HepG2 (cell line): ENCODE results near the gene MREG. TPM values are rescaled to one million over a fixed set of nuclear protein-coding genes. Genes with fewer than 3 reads are reported as not detected.

Experiments used
- ATAC-seq: fragments of 200-7000 bp; cut with Tn5 transposase; 3 replicates; pipeline ENCODE4 v1.9.1; 2020; ENCODE audit warnings: mild to moderate bottlenecking, moderate library complexity
- BruUV-seq: library from RNA; stranded (reverse); fragments of 400-500 nt; replicated peaks from 2 replicates; lab custom pipeline; 2021; lab: Mats Ljungman, UMichigan
- CTCF ChIA-PET: fragments of 300-600 bp; formaldehyde crosslinking; extraction: SDS; loops from one replicate; lab custom pipeline; 2021; ENCODE audit warnings: low total read pairs, inconsistent platforms, low intra/inter-chr PET ratio; lab: Yijun Ruan, JAX
- POLR2A ChIA-PET: fragments of 350-600 bp; sonication (Branson Sonifier 250); formaldehyde crosslinking; loops from one replicate; lab custom pipeline; 2020; ENCODE audit warnings: antibody characterized with exemption, inconsistent platforms; lab: Yijun Ruan, JAX
- DNase-seq: peaks from one replicate; pipeline ENCODE4 v3.0.0-alpha.2; 2015; ENCODE audit warnings: low spot score
- FAIRE-seq: peaks from 3 replicates; lab custom pipeline; 2011; peaks lifted over from hg19 to GRCh38; lab: Jason Lieb, UNC
- H2AFZ ChIP-seq: one replicate; pipeline ENCODE4 v1.6.1; 2011; ENCODE audit warnings: low read length, inconsistent platforms
- H3K27ac ChIP-seq: fragments of 300-600 bp; 3 replicates; pipeline ENCODE4 v1.8.0; 2011; ENCODE audit warnings: mixed run types, mild to moderate bottlenecking, mixed read lengths, low read length, inconsistent platforms; ENCODE audit not compliant: insufficient read depth; ENCODE audit errors: extremely low read length
- H3K27me3 ChIP-seq, 2 experiments: fragments of 200-600 bp in 1 of 2; 2 replicates in 1 of 2; 3 replicates in 1 of 2; pipeline versions ENCODE4 v1.6.0 to v1.8.0; 2011; ENCODE audit warnings: low read length in 2 of 2, mild to moderate bottlenecking in 2 of 2, moderate library complexity in 2 of 2, inconsistent platforms in 1 of 2; ENCODE audit not compliant: insufficient read depth in 2 of 2, control insufficient read depth in 1 of 2
- H3K36me3 ChIP-seq, 2 experiments: fragments of 200-600 bp in 1 of 2; replicated peaks in 1 of 2; 2 replicates in 1 of 2; 3 replicates in 1 of 2; pipeline versions ENCODE4 v1.5.1 to v1.8.0; 2011; ENCODE audit warnings: low read length in 2 of 2, inconsistent platforms in 1 of 2; ENCODE audit not compliant: insufficient read depth in 2 of 2, control insufficient read depth in 1 of 2
- H3K4me1 ChIP-seq: 2 replicates; pipeline ENCODE4 v1.5.1; 2012; ENCODE audit warnings: low read length, inconsistent platforms; ENCODE audit not compliant: insufficient read depth
- H3K4me2 ChIP-seq: 2 replicates; pipeline ENCODE4 v1.6.0; 2011; ENCODE audit warnings: low read depth, low read length, inconsistent platforms
- H3K4me3 ChIP-seq, 3 experiments: fragments of 200-600 bp in 1 of 3; sonication (generic), shearing (Covaris generic) in 1 of 3; replicated peaks in 1 of 3; 2 replicates each; pipeline ENCODE4 v1.5.1; 2011 to 2016; ENCODE audit warnings: low read length in 3 of 3, inconsistent platforms in 2 of 3, low read depth in 2 of 3, mild to moderate bottlenecking in 2 of 3, control low read depth in 1 of 3, mixed read lengths in 1 of 3; ENCODE audit not compliant: insufficient read depth in 1 of 3
- H3K79me2 ChIP-seq: one replicate; pipeline ENCODE4 v1.6.1; 2011; ENCODE audit warnings: low read length, inconsistent platforms; ENCODE audit not compliant: insufficient read depth
- H3K9ac ChIP-seq: 2 replicates; pipeline ENCODE4 v1.6.0; 2011; ENCODE audit warnings: mild to moderate bottlenecking, low read depth, low read length, inconsistent platforms; ENCODE audit not compliant: insufficient read depth
- H3K9me3 ChIP-seq: 2 replicates; pipeline ENCODE4 v1.5.1; 2012; ENCODE audit warnings: mild to moderate bottlenecking, low read length
- H4K20me1 ChIP-seq: 2 replicates; pipeline ENCODE4 v1.6.0; 2011; ENCODE audit warnings: inconsistent platforms, mild to moderate bottlenecking, low read length, moderate library complexity; ENCODE audit not compliant: insufficient read depth
- AGO2 ChIP-seq: fragments of 200-400 bp; formaldehyde crosslinking; optimal IDR thresholded peaks from 2 replicates; pipeline ENCODE3; 2017; ENCODE audit warnings: mild to moderate bottlenecking, low read depth, low read length, moderate library complexity
- AKAP8 ChIP-seq: sonication (generic); formaldehyde crosslinking; IDR thresholded peaks from 2 replicates; pipeline ENCODE4 v1.5.1; 2020; ENCODE audit warnings: mild to moderate bottlenecking, missing genetic modification reagents
- FOXO4 ChIP-seq: sonication (generic); formaldehyde crosslinking; conservative IDR thresholded peaks from 2 replicates; pipeline ENCODE4 v1.8.1; 2023; ENCODE audit warnings: missing genetic modification reagents
- GZF1 ChIP-seq: sonication (generic); formaldehyde crosslinking; IDR thresholded peaks from 2 replicates; pipeline ENCODE4 v1.5.1; 2020; ENCODE audit warnings: mild to moderate bottlenecking, missing genetic modification reagents
- JUND ChIP-seq: sonication (generic); formaldehyde crosslinking; IDR thresholded peaks from 2 replicates; pipeline ENCODE4 v1.8.0; 2022; ENCODE audit warnings: mild to moderate bottlenecking, missing genetic modification reagents
- MATR3 ChIP-seq: sonication (generic); formaldehyde crosslinking; IDR thresholded peaks from 2 replicates; pipeline ENCODE4 v1.4.0; 2020; ENCODE audit warnings: missing genetic modification reagents
- MED13 ChIP-seq: sonication (generic); formaldehyde crosslinking; IDR thresholded peaks from 2 replicates; pipeline ENCODE4 v1.5.0; 2020; ENCODE audit warnings: missing genetic modification reagents
- MLLT10 ChIP-seq: sonication (generic); formaldehyde crosslinking; IDR thresholded peaks from 2 replicates; pipeline ENCODE4 v1.4.0; 2020; ENCODE audit warnings: missing genetic modification reagents
- NR2C2 ChIP-seq: sonication (generic); formaldehyde crosslinking; IDR thresholded peaks from 2 replicates; pipeline ENCODE4 v1.4.0; 2020; ENCODE audit warnings: missing genetic modification reagents, mild to moderate bottlenecking, moderate library complexity, borderline replicate concordance
- ZBTB37 ChIP-seq: sonication (generic); formaldehyde crosslinking; IDR thresholded peaks from 2 replicates; pipeline ENCODE4 v1.4.0; 2020; ENCODE audit warnings: mild to moderate bottlenecking, missing genetic modification reagents
- ZNF572 ChIP-seq: sonication (generic); formaldehyde crosslinking; IDR thresholded peaks from 2 replicates; pipeline ENCODE4 v1.5.1; 2020; ENCODE audit warnings: mild to moderate bottlenecking, missing genetic modification reagents
- WGBS: methylation state at CpG from one replicate; pipeline ENCODE4 v1.1.6; 2017; ENCODE audit warnings: low lambda C conversion rate; 5-methylcytosine and 5-hydroxymethylcytosine counted together
- in situ Hi-C: cut with HindIII; loops from 2 replicates; pipeline ENCODE4 v1.10.0; 2017; ENCODE audit warnings: low pct_unique_long_range_greater_than_20kb; ENCODE audit not compliant: extremely low pct_ligation_motif_present
- intact Hi-C: fragments of 100-400 bp; cut with micrococcal nuclease; formaldehyde crosslinking; loops from one replicate; pipeline ENCODE4 v1.10.0; 2022; ENCODE audit not compliant: unreplicated experiment
- polyA plus RNA-seq, 8 experiments: library from polyadenylated mRNA; depleted of rRNA in 3 of 8; stranded (reverse) in 7 of 8; unstranded in 1 of 8; fragments of >200 nt; fragmentation: Illumina TruSeq in 4 of 8; extraction: Trizol in 4 of 8; gene quantifications; 2 replicates each; pipeline versions ENCODE4 v1.2.1 to v1.2.3, GENCODE V29; 2011 to 2016; ENCODE audit warnings: low read depth in 4 of 8, missing spikeins in 1 of 8, mixed read lengths in 1 of 8; ENCODE audit not compliant: insufficient read depth in 1 of 8
- total RNA-seq, 5 experiments: library from RNA; depleted of rRNA; stranded (reverse); fragments of >200 nt; fragmentation: Illumina TruSeq; extraction: Trizol; gene quantifications; 2 replicates each; pipeline ENCODE4 v1.2.3, GENCODE V29; 2016; ENCODE audit warnings: low read depth in 1 of 5

Gene MREG
- total and polyA plus RNA-seq, 2 of the 13 experiments (the other 11 are each of a cell fraction or from before 2014, with no cell fraction given), result 7.5 to 23.3 TPM

GRCh38 chr2:216043949-216044348, 30.6 kb upstream of the MREG start:
- Histone ChIP-seq H3K79me2 (no peaks in the 10 kb centered on the region), H2AFZ (no peak overlapping the region), H3K27ac (no peak overlapping the region), H4K20me1 (no peaks in the 10 kb centered on the region), H3K4me3 (no peak overlapping the region), H3K36me3 (peaks cover 38 to 81% of the 10 kb centered on the region in 2 experiments), H3K4me2 (no peak overlapping the region), H3K27me3 (no peaks in the 10 kb centered on the region), H3K9me3 (no peaks in the 10 kb centered on the region), H3K9ac (no peak overlapping the region), H3K4me1 (no peaks in the 10 kb centered on the region)
- ATAC-seq, result no peak
- POLR2A ChIA-PET, result no interaction called here
- CTCF ChIA-PET, result no interaction called here
- DNase-seq, result no peak
- BruUV-seq, result no TSS peak
- WGBS, result 96% methylated on average over 5 of the region's 5 CpGs
- in situ Hi-C loops, result no loop called here
- no peak for FAIRE-seq
- intact Hi-C loops, result no loop called here
- TF ChIP-seq AGO2 (no peak), ZNF572 (CRISPR knock-in tag) (peak; percentile 93)
- TF ChIP-seq, all 625 proteins: peak for 1

GRCh38 chr2:216041438-216041837, 28.1 kb upstream of the MREG start:
- 95% methylated on average over 2 of the region's 2 CpGs for WGBS
- in situ Hi-C loops (no loop called here), intact Hi-C loops (no loop called here)
- Histone ChIP-seq H3K9me3 (no peaks in the 10 kb centered on the region), H2AFZ (no peak overlapping the region), H3K27me3 (no peaks in the 10 kb centered on the region), H3K36me3 (peaks cover 41 to 79% of the 10 kb centered on the region in 2 experiments), H3K27ac (no peak overlapping the region), H3K4me2 (no peak overlapping the region), H3K79me2 (no peaks in the 10 kb centered on the region), H3K9ac (no peak overlapping the region), H3K4me3 (no peak overlapping the region), H3K4me1 (no peaks in the 10 kb centered on the region), H4K20me1 (no peaks in the 10 kb centered on the region; the same call in 1 of the 2 replicates)
- BruUV-seq, result no TSS peak
- FAIRE-seq, result no peak
- no peak for DNase-seq
- ChIA-PET POLR2A (no interaction called here), CTCF (no interaction called here)
- no peak; the same call in 2 of the 3 replicates for ATAC-seq
- TF ChIP-seq AKAP8 (CRISPR knock-in tag) (no peak), FOXO4 (CRISPR knock-in tag) (no peak), MATR3 (no peak), MED13 (no peak), ZBTB37 (CRISPR knock-in tag) (no peak), JUND (CRISPR knock-in tag) (no peak), MLLT10 (CRISPR knock-in tag) (no peak), NR2C2 (no peak), GZF1 (CRISPR knock-in tag) (no peak)
